ENCODE data around the gene POP7. TPM values are rescaled to one million over a fixed set of nuclear protein-coding genes. Genes with fewer than 3 reads are reported as not detected.
"Not testable (repeated sequence)": the region's sequence is repeated elsewhere in the genome, so short reads cannot be mapped to it uniquely, and the experiment has no call there.

Gene POP7
- total and polyA plus RNA-seq, 4 donors: 19.1 to 40.1 (median 33.8) TPM

- no peak for DNase-seq (ENCODE audit: low spot score)
- H3K27me3 ChIP-seq (ENCODE audit: control insufficient read depth in 4 of 4, insufficient read depth in 4 of 4, low read length in 3 of 4): no peaks in the 10 kb centered on the region
- H3K4me1 ChIP-seq (ENCODE audit: control insufficient read depth in 4 of 4, insufficient read depth in 4 of 4, low read length in 3 of 4): no peaks in the 10 kb centered on the region
- H3K9ac ChIP-seq (ENCODE audit: low read depth in 1 of 2, low read length in 2 of 2): no peak overlapping the region
- H3K36me3 ChIP-seq (ENCODE audit: control insufficient read depth in 4 of 4, insufficient read depth in 3 of 4, low read depth in 1 of 4, low read length in 3 of 4): no peaks in the 10 kb centered on the region
- no peaks in the 10 kb centered on the region for H3K9me3 ChIP-seq (ENCODE audit: control insufficient read depth in 4 of 4, low read length in 3 of 4)
- H3K27ac ChIP-seq (ENCODE audit: low read depth in 1 of 2, low read length in 2 of 2): no peak overlapping the region
- WGBS: 94% methylated on average over 2 of the region's 2 CpGs
- no peak for TF ChIP-seq RAD21 (IDR thresholded peaks at IDR 0.05)
- TF ChIP-seq ATF3 (IDR thresholded peaks at IDR 0.05): no peak
- TF ChIP-seq HNF4A (conservative IDR thresholded peaks at IDR 0.05): no peak
- TF ChIP-seq, protein P1, sequence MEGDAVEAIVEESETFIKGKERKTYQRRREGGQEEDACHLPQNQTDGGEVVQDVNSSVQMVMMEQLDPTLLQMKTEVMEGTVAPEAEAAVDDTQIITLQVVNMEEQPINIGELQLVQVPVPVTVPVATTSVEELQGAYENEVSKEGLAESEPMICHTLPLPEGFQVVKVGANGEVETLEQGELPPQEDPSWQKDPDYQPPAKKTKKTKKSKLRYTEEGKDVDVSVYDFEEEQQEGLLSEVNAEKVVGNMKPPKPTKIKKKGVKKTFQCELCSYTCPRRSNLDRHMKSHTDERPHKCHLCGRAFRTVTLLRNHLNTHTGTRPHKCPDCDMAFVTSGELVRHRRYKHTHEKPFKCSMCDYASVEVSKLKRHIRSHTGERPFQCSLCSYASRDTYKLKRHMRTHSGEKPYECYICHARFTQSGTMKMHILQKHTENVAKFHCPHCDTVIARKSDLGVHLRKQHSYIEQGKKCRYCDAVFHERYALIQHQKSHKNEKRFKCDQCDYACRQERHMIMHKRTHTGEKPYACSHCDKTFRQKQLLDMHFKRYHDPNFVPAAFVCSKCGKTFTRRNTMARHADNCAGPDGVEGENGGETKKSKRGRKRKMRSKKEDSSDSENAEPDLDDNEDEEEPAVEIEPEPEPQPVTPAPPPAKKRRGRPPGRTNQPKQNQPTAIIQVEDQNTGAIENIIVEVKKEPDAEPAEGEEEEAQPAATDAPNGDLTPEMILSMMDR (IDR thresholded peaks at IDR 0.05; ENCODE audit: low read depth, low read length, missing input control): no peak
- no peak for TF ChIP-seq EGR1 (IDR thresholded peaks at IDR 0.05; ENCODE audit: low read depth in 2 of 2)
- no peak for TF ChIP-seq SP1 (IDR thresholded peaks at IDR 0.05)
- no peak for TF ChIP-seq FOXA1 (IDR thresholded peaks at IDR 0.05)
- TF ChIP-seq FOXA2 (IDR thresholded peaks at IDR 0.05): no peak
- H3K4me3 ChIP-seq (ENCODE audit: low read depth in 1 of 3, low read length in 3 of 3): no peak overlapping the region
Observed at GRCh38 chr7:100668069-100668449, 37.9 kb upstream of the POP7 start.

- not testable (repeated sequence) for H3K4me1 ChIP-seq (ENCODE audit: control insufficient read depth in 4 of 4, insufficient read depth in 4 of 4, low read length in 3 of 4); H3K4me3 ChIP-seq (ENCODE audit: low read depth in 1 of 3, low read length in 3 of 3); H3K36me3 ChIP-seq (ENCODE audit: control insufficient read depth in 4 of 4, insufficient read depth in 3 of 4, low read depth in 1 of 4, low read length in 3 of 4); H3K9ac ChIP-seq (ENCODE audit: low read depth in 1 of 2, low read length in 2 of 2); H3K9me3 ChIP-seq (ENCODE audit: control insufficient read depth in 4 of 4, low read length in 3 of 4); H3K27me3 ChIP-seq (ENCODE audit: control insufficient read depth in 4 of 4, insufficient read depth in 4 of 4, low read length in 3 of 4); H3K27ac ChIP-seq (ENCODE audit: low read depth in 1 of 2, low read length in 2 of 2); DNase-seq (ENCODE audit: low spot score)
- 96% methylated on average over 12 of the region's 12 CpGs for WGBS
Observed at GRCh38 chr7:100669106-100669505, 36.8 kb upstream of the POP7 start.

DNA sequence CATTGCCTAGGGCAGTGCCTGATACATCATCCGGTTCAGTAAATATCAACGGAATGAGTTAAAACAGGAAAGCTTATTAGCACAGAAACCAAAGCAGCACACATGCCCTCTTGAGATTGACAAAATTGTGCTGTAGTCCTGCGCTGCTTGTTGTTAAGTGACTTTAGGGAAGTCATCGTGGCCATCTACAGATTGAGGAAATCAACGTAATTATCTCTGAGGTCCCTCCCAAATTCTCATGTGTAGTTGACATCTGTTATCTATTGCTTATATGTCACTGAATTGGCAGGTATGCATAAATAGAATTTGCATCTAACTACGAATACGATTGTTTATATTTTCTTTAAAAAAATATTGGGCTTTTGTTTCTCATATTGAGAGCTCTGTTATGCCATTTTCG, 35.8 kb upstream of the POP7 start:
- H3K27ac ChIP-seq (ENCODE audit: low read depth in 1 of 2, low read length in 2 of 2): no peak overlapping the region
- WGBS: 83% methylated on average over 8 of the region's 8 CpGs

GRCh38 chr7:100671353-100672327, 34.3 kb upstream of the POP7 start:
- TF ChIP-seq JUND (IDR thresholded peaks at IDR 0.05): no peak
- TF ChIP-seq, protein P2, sequence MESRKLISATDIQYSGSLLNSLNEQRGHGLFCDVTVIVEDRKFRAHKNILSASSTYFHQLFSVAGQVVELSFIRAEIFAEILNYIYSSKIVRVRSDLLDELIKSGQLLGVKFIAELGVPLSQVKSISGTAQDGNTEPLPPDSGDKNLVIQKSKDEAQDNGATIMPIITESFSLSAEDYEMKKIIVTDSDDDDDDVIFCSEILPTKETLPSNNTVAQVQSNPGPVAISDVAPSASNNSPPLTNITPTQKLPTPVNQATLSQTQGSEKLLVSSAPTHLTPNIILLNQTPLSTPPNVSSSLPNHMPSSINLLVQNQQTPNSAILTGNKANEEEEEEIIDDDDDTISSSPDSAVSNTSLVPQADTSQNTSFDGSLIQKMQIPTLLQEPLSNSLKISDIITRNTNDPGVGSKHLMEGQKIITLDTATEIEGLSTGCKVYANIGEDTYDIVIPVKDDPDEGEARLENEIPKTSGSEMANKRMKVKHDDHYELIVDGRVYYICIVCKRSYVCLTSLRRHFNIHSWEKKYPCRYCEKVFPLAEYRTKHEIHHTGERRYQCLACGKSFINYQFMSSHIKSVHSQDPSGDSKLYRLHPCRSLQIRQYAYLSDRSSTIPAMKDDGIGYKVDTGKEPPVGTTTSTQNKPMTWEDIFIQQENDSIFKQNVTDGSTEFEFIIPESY (IDR thresholded peaks at IDR 0.05): no peak
- TF ChIP-seq RAD21 (IDR thresholded peaks at IDR 0.05): no peak
- no peak for TF ChIP-seq YY1 (IDR thresholded peaks at IDR 0.05)
- TF ChIP-seq, protein P3, sequence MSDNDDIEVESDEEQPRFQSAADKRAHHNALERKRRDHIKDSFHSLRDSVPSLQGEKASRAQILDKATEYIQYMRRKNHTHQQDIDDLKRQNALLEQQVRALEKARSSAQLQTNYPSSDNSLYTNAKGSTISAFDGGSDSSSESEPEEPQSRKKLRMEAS (IDR thresholded peaks at IDR 0.05): no peak
- no peak for TF ChIP-seq FOXA1 (IDR thresholded peaks at IDR 0.05)
- no peak for TF ChIP-seq EGR1 (IDR thresholded peaks at IDR 0.05; ENCODE audit: low read depth in 2 of 2)
- TF ChIP-seq ATF3 (IDR thresholded peaks at IDR 0.05): no peak

More for the DNA sequence above, 35.8 kb upstream of the POP7 start:
- Histone ChIP-seq H3K9me3 (ENCODE audit: control insufficient read depth in 4 of 4, low read length in 3 of 4) (no peaks in the 10 kb centered on the region), H3K9ac (ENCODE audit: low read depth in 1 of 2, low read length in 2 of 2) (no peak overlapping the region), H3K27me3 (ENCODE audit: control insufficient read depth in 4 of 4, insufficient read depth in 4 of 4, low read length in 3 of 4) (no peaks in the 10 kb centered on the region), H3K4me3 (ENCODE audit: low read depth in 1 of 3, low read length in 3 of 3) (no peak overlapping the region), H3K4me1 (ENCODE audit: control insufficient read depth in 4 of 4, insufficient read depth in 4 of 4, low read length in 3 of 4) (no peaks in the 10 kb centered on the region), H3K36me3 (ENCODE audit: control insufficient read depth in 4 of 4, insufficient read depth in 3 of 4, low read depth in 1 of 4, low read length in 3 of 4) (no peaks in the 10 kb centered on the region)
- no peak for DNase-seq (ENCODE audit: low spot score)
- TF ChIP-seq TAF1 (conservative IDR thresholded peaks at IDR 0.05) (no peak), YY1 (IDR thresholded peaks at IDR 0.05) (no peak), SP1 (IDR thresholded peaks at IDR 0.05) (no peak), RAD21 (IDR thresholded peaks at IDR 0.05) (no peak), NR2F2 (IDR thresholded peaks at IDR 0.05) (no peak), FOXA2 (IDR thresholded peaks at IDR 0.05) (no peak), HNF4G (IDR thresholded peaks at IDR 0.05) (no peak), FOXA1 (IDR thresholded peaks at IDR 0.05) (no peak)

More at GRCh38 chr7:100671353-100672327, 34.3 kb upstream of the POP7 start:
- no peak overlapping the region for H3K27ac ChIP-seq (ENCODE audit: low read depth in 1 of 2, low read length in 2 of 2)
- peaks cover 0 to 8% (median 5%) of the 10 kb centered on the region in 4 donors for H3K4me1 ChIP-seq (ENCODE audit: control insufficient read depth in 4 of 4, insufficient read depth in 4 of 4, low read length in 3 of 4)
- H3K27me3 ChIP-seq (ENCODE audit: control insufficient read depth in 4 of 4, insufficient read depth in 4 of 4, low read length in 3 of 4): no peaks in the 10 kb centered on the region
- 92% methylated on average over 18 of the region's 18 CpGs for WGBS
- H3K9ac ChIP-seq (ENCODE audit: low read depth in 1 of 2, low read length in 2 of 2): no peak overlapping the region
- H3K36me3 ChIP-seq (ENCODE audit: control insufficient read depth in 4 of 4, insufficient read depth in 3 of 4, low read depth in 1 of 4, low read length in 3 of 4): peaks cover 0 to 1% (median 0%) of the 10 kb centered on the region in 4 donors
- H3K9me3 ChIP-seq (ENCODE audit: control insufficient read depth in 4 of 4, low read length in 3 of 4): no peaks in the 10 kb centered on the region
- H3K4me3 ChIP-seq (ENCODE audit: low read depth in 1 of 3, low read length in 3 of 3): no peak overlapping the region
- no peak for DNase-seq (ENCODE audit: low spot score)
